ENCODE results near the gene ABCA8. TPM values are rescaled to one million over a fixed set of nuclear protein-coding genes. Genes with fewer than 3 reads are reported as not detected.
A peak's percentile ranks its signal among the peaks of the same experiment; 100 is the strongest.

Gene ABCA8
- total RNA-seq, 1 experiment from 2014 or later = 0.90 TPM

DNA sequence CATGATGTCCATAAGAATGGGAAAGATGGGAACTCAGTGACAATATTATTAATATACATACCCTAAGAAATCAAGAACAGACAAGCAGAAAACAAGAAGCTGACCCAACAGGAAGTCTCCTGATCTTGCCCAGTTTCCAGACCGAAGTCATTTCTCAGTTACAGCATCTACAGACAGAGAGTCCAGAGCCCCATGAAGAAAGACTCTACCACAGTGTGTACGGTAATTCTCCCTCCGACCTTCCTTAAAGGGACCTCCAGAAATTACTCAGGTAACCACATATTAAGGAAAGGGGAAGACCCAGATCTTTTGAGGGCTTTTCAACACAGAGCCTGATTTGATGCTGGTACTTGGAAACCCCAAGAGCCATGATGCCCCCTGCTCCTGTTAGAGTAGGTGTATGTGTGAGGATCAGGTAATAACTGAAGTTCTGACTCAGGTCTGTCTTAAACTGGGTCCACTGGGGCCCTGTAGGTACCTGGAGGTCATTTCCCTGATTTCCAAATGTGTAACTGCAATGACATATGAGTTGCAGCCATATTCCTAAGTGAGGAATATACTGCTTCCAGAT is 132.4 kb downstream of the ABCA8 start:
- Histone ChIP-seq H3K4me3 (ENCODE audit: low read depth, low read length, poor library complexity, severe bottlenecking) (no peak overlapping the region), H3K36me3 (ENCODE audit: insufficient read depth, low read length, poor library complexity, severe bottlenecking) (no peaks in the 10 kb centered on the region), H3K27me3 (replicated peaks; ENCODE audit: insufficient read depth, low read depth, low read length, poor library complexity) (no peaks in the 10 kb centered on the region), H3K9me3 (ENCODE audit: low read depth, low read length, poor library complexity, severe bottlenecking) (no peaks in the 10 kb centered on the region), H3K4me1 (ENCODE audit: insufficient read depth, low read length, poor library complexity, severe bottlenecking) (peaks cover 44% of the 10 kb centered on the region), H3K27ac (ENCODE audit: low read depth, low read length, poor library complexity, severe bottlenecking) (peak overlapping the region; percentile 10)
- CTCF ChIA-PET = no interaction called here
- intact Hi-C loops (cut with micrococcal nuclease; ENCODE audit: unreplicated experiment) = no loop called here
- DNase-seq (ENCODE audit: low spot score) = no peak
- POLR2A ChIA-PET (ENCODE audit: low non-redundant PET) = no interaction called here
- TF ChIP-seq, protein P1, sequence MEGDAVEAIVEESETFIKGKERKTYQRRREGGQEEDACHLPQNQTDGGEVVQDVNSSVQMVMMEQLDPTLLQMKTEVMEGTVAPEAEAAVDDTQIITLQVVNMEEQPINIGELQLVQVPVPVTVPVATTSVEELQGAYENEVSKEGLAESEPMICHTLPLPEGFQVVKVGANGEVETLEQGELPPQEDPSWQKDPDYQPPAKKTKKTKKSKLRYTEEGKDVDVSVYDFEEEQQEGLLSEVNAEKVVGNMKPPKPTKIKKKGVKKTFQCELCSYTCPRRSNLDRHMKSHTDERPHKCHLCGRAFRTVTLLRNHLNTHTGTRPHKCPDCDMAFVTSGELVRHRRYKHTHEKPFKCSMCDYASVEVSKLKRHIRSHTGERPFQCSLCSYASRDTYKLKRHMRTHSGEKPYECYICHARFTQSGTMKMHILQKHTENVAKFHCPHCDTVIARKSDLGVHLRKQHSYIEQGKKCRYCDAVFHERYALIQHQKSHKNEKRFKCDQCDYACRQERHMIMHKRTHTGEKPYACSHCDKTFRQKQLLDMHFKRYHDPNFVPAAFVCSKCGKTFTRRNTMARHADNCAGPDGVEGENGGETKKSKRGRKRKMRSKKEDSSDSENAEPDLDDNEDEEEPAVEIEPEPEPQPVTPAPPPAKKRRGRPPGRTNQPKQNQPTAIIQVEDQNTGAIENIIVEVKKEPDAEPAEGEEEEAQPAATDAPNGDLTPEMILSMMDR (conservative IDR thresholded peaks at IDR 0.05; ENCODE audit: low read depth, low read length) = no peak
- no peak for TF ChIP-seq EZH2 (IDR thresholded peaks at IDR 0.05; ENCODE audit: borderline replicate concordance, low read depth, low read length, poor library complexity, severe bottlenecking)
- no TSS peak for BruUV-seq (replicated peaks)

DNA sequence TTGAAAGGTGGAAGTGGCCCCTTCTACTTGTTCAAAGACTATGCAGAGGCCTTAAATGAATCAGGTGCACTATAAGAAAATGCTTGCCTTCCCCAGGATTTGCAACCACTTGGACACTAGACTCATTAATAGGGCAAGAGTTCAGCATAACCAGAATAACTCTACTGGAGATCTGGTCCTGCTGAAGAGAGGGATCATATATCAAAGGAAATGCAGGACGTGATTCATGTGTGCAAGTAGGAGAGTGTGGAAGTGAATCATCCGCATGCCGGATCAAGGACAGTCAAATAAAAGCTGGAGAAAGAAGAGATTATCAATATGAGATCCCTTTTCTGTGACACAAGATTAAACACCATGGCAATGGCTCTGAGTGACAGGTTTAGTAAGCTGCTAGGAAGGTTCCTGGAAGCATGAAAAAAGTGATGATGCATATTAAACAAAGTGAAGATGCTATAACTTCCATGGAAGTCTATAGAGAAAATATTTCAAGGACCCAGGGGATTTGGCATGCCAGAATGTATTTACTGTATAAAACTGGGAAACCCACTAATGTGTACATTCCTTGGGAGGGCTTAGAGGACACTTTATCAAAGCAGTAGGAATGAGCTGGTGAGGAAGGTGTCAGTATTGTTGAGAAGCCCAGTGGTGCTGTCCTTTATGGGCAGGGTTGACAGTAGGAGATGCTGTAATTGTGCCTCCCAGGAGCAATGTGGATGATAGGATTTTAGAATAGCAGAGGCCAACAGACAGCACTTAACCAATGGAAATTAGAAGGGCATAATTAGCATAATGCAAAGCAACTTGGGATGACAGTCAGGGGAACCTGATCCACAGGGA is 133.1 kb downstream of the ABCA8 start:
- H3K27me3 ChIP-seq (replicated peaks; ENCODE audit: insufficient read depth, low read depth, low read length, poor library complexity) = no peaks in the 10 kb centered on the region
- peak overlapping the region; percentile 34 for H3K27ac ChIP-seq (ENCODE audit: low read depth, low read length, poor library complexity, severe bottlenecking)
- H3K9me3 ChIP-seq (ENCODE audit: low read depth, low read length, poor library complexity, severe bottlenecking) = no peaks in the 10 kb centered on the region
- intact Hi-C loops (cut with micrococcal nuclease; ENCODE audit: unreplicated experiment) = no loop called here
- peak; percentile 93 for DNase-seq (ENCODE audit: low spot score)
- H3K36me3 ChIP-seq (ENCODE audit: insufficient read depth, low read length, poor library complexity, severe bottlenecking) = no peaks in the 10 kb centered on the region
- H3K4me3 ChIP-seq (ENCODE audit: low read depth, low read length, poor library complexity, severe bottlenecking) = no peak overlapping the region
- BruUV-seq (replicated peaks) = no TSS peak
- peaks cover 49% of the 10 kb centered on the region for H3K4me1 ChIP-seq (ENCODE audit: insufficient read depth, low read length, poor library complexity, severe bottlenecking)
- TF ChIP-seq, protein P1 (conservative IDR thresholded peaks at IDR 0.05; ENCODE audit: low read depth, low read length) = no peak
- TF ChIP-seq EZH2 (IDR thresholded peaks at IDR 0.05; ENCODE audit: borderline replicate concordance, low read depth, low read length, poor library complexity, severe bottlenecking) = no peak
- CTCF ChIA-PET = interaction anchor here (0.6 to 0.7 kb wide), 2 partner anchors 9 to 45 kb away, joined by 3 read pairs; no protein-coding TSS in a partner anchor
- POLR2A ChIA-PET (ENCODE audit: low non-redundant PET) = interaction anchor here (0.6 kb wide), 1 partner anchor 22 kb away, joined by 3 read pairs; no protein-coding TSS in a partner anchor

DNA sequence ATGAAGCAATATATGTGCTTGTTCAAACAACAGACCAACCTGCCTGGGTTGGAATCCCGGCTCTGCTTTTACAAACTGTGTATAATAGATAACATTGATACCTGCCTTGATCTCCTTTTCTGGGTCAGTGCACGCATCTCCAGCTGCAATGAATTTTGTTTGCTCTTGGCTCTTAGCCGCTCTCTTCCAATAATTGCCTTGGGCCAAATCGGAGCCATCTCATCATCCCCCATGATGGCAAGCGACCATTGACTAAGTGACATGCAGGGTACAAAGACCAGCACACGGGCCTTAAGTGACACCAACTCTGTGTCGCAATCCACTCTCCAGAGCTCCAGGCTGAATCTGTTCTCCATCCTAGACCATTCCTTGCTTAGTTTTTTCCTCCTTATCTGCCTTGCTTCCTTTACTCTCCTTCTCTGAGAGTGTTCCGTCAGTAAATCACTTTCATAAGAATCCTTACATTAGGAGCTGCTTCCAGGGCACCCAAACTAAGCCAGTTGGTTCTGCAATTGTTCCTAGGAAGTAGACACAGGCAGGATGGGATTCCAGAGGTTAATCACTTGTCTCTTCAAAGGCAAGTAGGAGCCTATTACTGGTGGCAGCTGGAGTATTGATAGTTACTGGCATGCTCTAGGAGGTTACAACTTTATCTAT is 134.2 kb downstream of the ABCA8 start:
- H3K9me3 ChIP-seq (ENCODE audit: low read depth, low read length, poor library complexity, severe bottlenecking) = no peaks in the 10 kb centered on the region
- H3K27ac ChIP-seq (ENCODE audit: low read depth, low read length, poor library complexity, severe bottlenecking) = no peak overlapping the region
- no peaks in the 10 kb centered on the region for H3K27me3 ChIP-seq (replicated peaks; ENCODE audit: insufficient read depth, low read depth, low read length, poor library complexity)
- CTCF ChIA-PET = no interaction called here
- no peak for DNase-seq (ENCODE audit: low spot score)
- no peaks in the 10 kb centered on the region for H3K36me3 ChIP-seq (ENCODE audit: insufficient read depth, low read length, poor library complexity, severe bottlenecking)
- peaks cover 54% of the 10 kb centered on the region for H3K4me1 ChIP-seq (ENCODE audit: insufficient read depth, low read length, poor library complexity, severe bottlenecking)
- intact Hi-C loops (cut with micrococcal nuclease; ENCODE audit: unreplicated experiment) = no loop called here
- BruUV-seq (replicated peaks) = no TSS peak
- no peak overlapping the region for H3K4me3 ChIP-seq (ENCODE audit: low read depth, low read length, poor library complexity, severe bottlenecking)
- TF ChIP-seq EZH2 (IDR thresholded peaks at IDR 0.05; ENCODE audit: borderline replicate concordance, low read depth, low read length, poor library complexity, severe bottlenecking) = no peak
- TF ChIP-seq, protein P1 (conservative IDR thresholded peaks at IDR 0.05; ENCODE audit: low read depth, low read length) = no peak
- POLR2A ChIA-PET (ENCODE audit: low non-redundant PET) = interaction anchor here (0.5 kb wide), 1 partner anchor 35 kb away, joined by 6 read pairs; no protein-coding TSS in a partner anchor
